Lower leg skin (tissue), 4 donors: ENCODE data around the gene DOK5. TPM values are rescaled to one million over a fixed set of nuclear protein-coding genes. Genes with fewer than 3 reads are reported as not detected.

ENCODE experiments used
- DNase-seq, 2 donors: peaks; one replicate each; pipeline ENCODE4 v3.0.0-alpha.2; 2019; ENCODE audit warnings: low spot score in 2 of 2
- H3K4me3 ChIP-seq: fragments of 200-600 bp; sonication (generic); 2 replicates; pipeline ENCODE4 v1.5.1; 2017; ENCODE audit warnings: mild to moderate bottlenecking, low read depth; ENCODE audit not compliant: poor library complexity, severe bottlenecking
- POLR2A ChIP-seq, 2 donors: fragments of 450-650 bp; IDR thresholded peaks; one replicate each; pipeline ENCODE4 v1.6.1; 2016 to 2017; ENCODE audit warnings: antibody characterized with exemption in 2 of 2, mild to moderate bottlenecking in 1 of 2, moderate library complexity in 1 of 2
- WGBS, 2 donors: methylation state at CpG; one replicate each; pipeline ENCODE4 v1.1.5; 2018; 5-methylcytosine and 5-hydroxymethylcytosine counted together
- intact Hi-C: fragments of 100-400 bp; cut with DNase I; formaldehyde crosslinking; loops from one replicate; pipeline ENCODE4 v1.15.0; 2023; ENCODE audit warnings: low total_unique reads
- total RNA-seq, 4 donors: library from RNA; depleted of rRNA; stranded (reverse); fragments of >200 nt; gene quantifications; one replicate each; pipeline ENCODE4 v1.1.0, GENCODE V29; 2016
- TF ChIP-seq, protein P1 (sequence below), 3 donors: fragments of 450-650 bp; IDR thresholded peaks; one replicate each; pipeline ENCODE4 v1.5.1; 2016; ENCODE audit warnings: antibody characterized with exemption in 3 of 3, mild to moderate bottlenecking in 3 of 3, moderate library complexity in 2 of 3

Gene DOK5
- total RNA-seq, 4 donors from 2014 or later: 0.23 to 1.3 (median 1.2) TPM; not detected in 1

- TF ChIP-seq POLR2A (IDR thresholded peaks at IDR 0.05): no peak
- TF ChIP-seq, protein P1, sequence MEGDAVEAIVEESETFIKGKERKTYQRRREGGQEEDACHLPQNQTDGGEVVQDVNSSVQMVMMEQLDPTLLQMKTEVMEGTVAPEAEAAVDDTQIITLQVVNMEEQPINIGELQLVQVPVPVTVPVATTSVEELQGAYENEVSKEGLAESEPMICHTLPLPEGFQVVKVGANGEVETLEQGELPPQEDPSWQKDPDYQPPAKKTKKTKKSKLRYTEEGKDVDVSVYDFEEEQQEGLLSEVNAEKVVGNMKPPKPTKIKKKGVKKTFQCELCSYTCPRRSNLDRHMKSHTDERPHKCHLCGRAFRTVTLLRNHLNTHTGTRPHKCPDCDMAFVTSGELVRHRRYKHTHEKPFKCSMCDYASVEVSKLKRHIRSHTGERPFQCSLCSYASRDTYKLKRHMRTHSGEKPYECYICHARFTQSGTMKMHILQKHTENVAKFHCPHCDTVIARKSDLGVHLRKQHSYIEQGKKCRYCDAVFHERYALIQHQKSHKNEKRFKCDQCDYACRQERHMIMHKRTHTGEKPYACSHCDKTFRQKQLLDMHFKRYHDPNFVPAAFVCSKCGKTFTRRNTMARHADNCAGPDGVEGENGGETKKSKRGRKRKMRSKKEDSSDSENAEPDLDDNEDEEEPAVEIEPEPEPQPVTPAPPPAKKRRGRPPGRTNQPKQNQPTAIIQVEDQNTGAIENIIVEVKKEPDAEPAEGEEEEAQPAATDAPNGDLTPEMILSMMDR (IDR thresholded peaks at IDR 0.05): no peak
- no peak for DNase-seq
- 81 to 85% methylated on average over 10 of the region's 10 CpGs for WGBS, 2 donors
- no peak overlapping the region for H3K4me3 ChIP-seq
- intact Hi-C loops: no loop called here
Observed at GRCh38 chr20:54601831-54602515, 126.6 kb downstream of the DOK5 start.

DNA sequence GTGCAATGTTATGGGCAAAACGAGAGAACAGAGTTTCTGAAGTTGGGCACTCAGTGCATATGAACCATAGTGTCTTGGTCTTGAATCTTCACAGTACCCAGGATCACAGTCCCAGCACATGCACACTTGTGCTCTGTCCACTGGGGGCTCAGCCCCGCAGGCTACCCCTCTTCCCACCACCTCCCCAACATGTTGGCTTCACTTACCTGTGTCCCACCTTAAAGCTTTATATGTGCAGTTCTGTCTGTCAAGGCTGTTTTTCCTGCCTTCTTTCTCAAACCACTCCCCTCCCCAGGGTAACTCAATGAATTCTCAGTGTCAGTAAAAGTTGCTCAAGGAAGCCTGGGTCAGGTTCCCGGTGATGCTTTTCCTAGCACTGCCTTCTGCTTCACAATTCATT lies 129.9 kb downstream of the DOK5 start:
- DNase-seq: no peak
- intact Hi-C loops: no loop called here
- WGBS, 2 donors: 85 to 96% methylated on average over 3 of the region's 3 CpGs
- no peak overlapping the region for H3K4me3 ChIP-seq
- TF ChIP-seq, protein P1 (IDR thresholded peaks at IDR 0.05): no peak
- TF ChIP-seq POLR2A (IDR thresholded peaks at IDR 0.05): no peak

- intact Hi-C loops: no loop called here
- WGBS, 2 donors: 50 to 56% methylated on average over 3 of the region's 3 CpGs
Observed at GRCh38 chr20:54606380-54606779, 131.0 kb downstream of the DOK5 start.

DNA sequence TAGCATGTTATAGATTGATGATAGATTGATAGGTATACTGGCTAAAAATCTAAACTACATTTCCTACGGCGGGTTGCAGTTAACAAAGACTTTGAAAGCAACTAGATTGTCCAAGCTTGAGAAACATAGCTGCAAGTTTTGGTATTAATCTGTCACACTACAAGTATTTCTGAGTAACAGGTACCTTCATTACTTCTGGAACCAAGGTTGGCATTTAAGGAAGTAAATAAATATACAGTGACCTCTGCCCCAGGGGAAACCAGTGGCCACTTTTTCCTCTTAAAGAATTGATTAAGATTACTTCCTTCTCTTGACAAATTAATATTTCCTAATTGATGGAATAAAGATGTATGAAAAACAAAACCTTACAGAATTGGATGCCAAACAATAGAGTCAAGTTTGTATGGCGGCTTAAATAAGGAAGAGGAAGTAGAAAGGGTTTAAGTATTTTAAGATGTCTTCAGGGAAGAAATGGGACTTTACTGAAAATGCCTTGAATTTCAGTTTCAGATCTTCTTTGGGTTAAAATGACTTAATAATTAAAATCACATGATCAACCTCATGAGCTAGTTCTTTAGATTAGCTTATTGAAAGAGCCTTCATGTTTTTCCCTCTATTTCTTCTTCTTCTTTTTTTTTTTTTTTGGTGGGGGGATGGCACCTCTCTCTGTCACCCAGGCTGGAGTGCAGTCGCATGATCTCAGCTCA lies 132.8 kb downstream of the DOK5 start:
- intact Hi-C loops: no loop called here
- DNase-seq: no peak
- no peak overlapping the region for H3K4me3 ChIP-seq
- TF ChIP-seq, protein P1 (IDR thresholded peaks at IDR 0.05): no peak
- no peak for TF ChIP-seq POLR2A (IDR thresholded peaks at IDR 0.05)
- WGBS, 2 donors: 89 to 91% methylated on average over 4 of the region's 4 CpGs

More at GRCh38 chr20:54606380-54606779, 131.0 kb downstream of the DOK5 start:
- TF ChIP-seq, protein P1 (IDR thresholded peaks at IDR 0.05): no peak
- no peak for TF ChIP-seq POLR2A (IDR thresholded peaks at IDR 0.05)
- DNase-seq: no peak
- H3K4me3 ChIP-seq: no peak overlapping the region

DNA sequence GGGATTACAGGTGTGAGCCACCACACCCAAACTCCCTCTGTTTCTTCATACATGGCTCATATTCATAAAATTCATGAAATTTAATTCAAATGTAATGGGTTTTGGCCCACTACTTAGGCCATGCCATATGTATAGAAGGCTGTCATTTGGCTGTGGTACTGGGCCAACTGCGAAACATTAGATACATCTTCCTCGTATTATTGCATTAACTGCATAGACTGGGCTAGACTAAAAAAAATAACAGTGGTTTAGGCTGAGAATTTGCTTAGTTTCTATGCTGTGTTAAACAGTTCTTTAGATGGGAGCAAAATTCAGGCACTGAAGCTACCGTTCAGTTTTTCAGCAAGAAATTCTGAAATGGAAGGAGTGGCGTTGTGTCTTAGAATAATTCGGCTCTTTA lies 133.6 kb downstream of the DOK5 start:
- H3K4me3 ChIP-seq: no peak overlapping the region
- intact Hi-C loops: no loop called here
- no peak for TF ChIP-seq POLR2A (IDR thresholded peaks at IDR 0.05)
- TF ChIP-seq, protein P1 (IDR thresholded peaks at IDR 0.05): no peak
- DNase-seq: no peak
- 93 to 97% methylated on average over 5 of the region's 5 CpGs for WGBS, 2 donors
